ENCODE data around the gene KNSTRN. TPM values are rescaled to one million over a fixed set of nuclear protein-coding genes. Genes with fewer than 3 reads are reported as not detected.

Gene KNSTRN
- total and polyA plus RNA-seq, 8 donors: 4.0 to 16.3 (median 12.5) TPM

- TF ChIP-seq POLR2AphosphoS5 (IDR thresholded peaks at IDR 0.05) (no peak), POLR2A (IDR thresholded peaks at IDR 0.05) (no peak), CTCF (IDR thresholded peaks at IDR 0.05) (no peak), EP300 (IDR thresholded peaks at IDR 0.05) (no peak)
- no peak for DNase-seq
- Histone ChIP-seq H3K4me3 (no peak overlapping the region), H3K4me1 (peaks cover 20 to 41% (median 32%) of the 10 kb centered on the region in 4 donors), H3K36me3 (peaks cover 6 to 11% (median 9%) of the 10 kb centered on the region in 4 donors), H3K27me3 (no peaks in the 10 kb centered on the region), H3K27ac (peak overlapping the region in 1 of 5 donors; percentile 75), H3K9me3 (no peaks in the 10 kb centered on the region)
- WGBS, 5 donors: 89 to 92% (median 91%) methylated on average over 11 of the region's 11 CpGs
- intact Hi-C loops (cut with DNase I; ENCODE audit: low total_unique reads): no loop called here
These were observed 547 bp upstream of the KNSTRN start for GRCh38 chr15:40381818-40382529.

- intact Hi-C loops (cut with DNase I; ENCODE audit: low total_unique reads): no loop called here
- no peak for DNase-seq
- no peak overlapping the region for H3K27ac ChIP-seq
- TF ChIP-seq EP300 (IDR thresholded peaks at IDR 0.05) (no peak), POLR2AphosphoS5 (IDR thresholded peaks at IDR 0.05) (no peak), CTCF (IDR thresholded peaks at IDR 0.05) (no peak), POLR2A (IDR thresholded peaks at IDR 0.05) (no peak)
- no peak overlapping the region for H3K4me3 ChIP-seq
- no peaks in the 10 kb centered on the region for H3K9me3 ChIP-seq
- H3K36me3 ChIP-seq: peaks cover 8 to 56% (median 43%) of the 10 kb centered on the region in 4 donors
- H3K27me3 ChIP-seq: no peaks in the 10 kb centered on the region
- H3K4me1 ChIP-seq: peaks cover 14 to 37% (median 30%) of the 10 kb centered on the region in 4 donors
- WGBS, 5 donors: 95 to 99% (median 97%) methylated on average over 3 of the region's 3 CpGs
These were observed 4.0 kb downstream of the KNSTRN start for GRCh38 chr15:40386480-40386879.

GRCh38 chr15:40388941-40389823, 6.7 kb downstream of the KNSTRN start:
- Histone ChIP-seq H3K27ac (peak overlapping the region; percentile 43 to 75 (median 68)), H3K4me3 (no peak overlapping the region), H3K9me3 (no peaks in the 10 kb centered on the region), H3K27me3 (no peaks in the 10 kb centered on the region), H3K36me3 (peaks cover 20 to 83% (median 70%) of the 10 kb centered on the region in 4 donors), H3K4me1 (peaks cover 2 to 20% (median 11%) of the 10 kb centered on the region in 4 donors)
- TF ChIP-seq EP300 (IDR thresholded peaks at IDR 0.05) (no peak), POLR2A (IDR thresholded peaks at IDR 0.05) (no peak), CTCF (IDR thresholded peaks at IDR 0.05) (no peak), POLR2AphosphoS5 (IDR thresholded peaks at IDR 0.05) (no peak)
- DNase-seq: no peak
- intact Hi-C loops (cut with DNase I; ENCODE audit: low total_unique reads): no loop called here
- 87 to 94% (median 89%) methylated on average over 13 of the region's 13 CpGs for WGBS, 5 donors

- H3K4me3 ChIP-seq: no peak overlapping the region
- peak in 1 of 2 donors; percentile 56 for DNase-seq
- peak overlapping the region; percentile 43 to 75 (median 68) for H3K27ac ChIP-seq
- no peaks in the 10 kb centered on the region for H3K27me3 ChIP-seq
- intact Hi-C loops (cut with DNase I; ENCODE audit: low total_unique reads): no loop called here
- no peaks in the 10 kb centered on the region for H3K9me3 ChIP-seq
- H3K4me1 ChIP-seq: peaks cover 0 to 16% (median 8%) of the 10 kb centered on the region in 4 donors
- H3K36me3 ChIP-seq: peaks cover 20 to 91% (median 70%) of the 10 kb centered on the region in 4 donors
- WGBS, 5 donors: 44 to 73% (median 61%) methylated on average over 2 of the region's 2 CpGs
- peak in 2 of 3 donors; percentile 23 to 30 for TF ChIP-seq POLR2AphosphoS5 (IDR thresholded peaks at IDR 0.05)
- no peak for TF ChIP-seq EP300 (IDR thresholded peaks at IDR 0.05)
- no peak for TF ChIP-seq CTCF (IDR thresholded peaks at IDR 0.05)
These were observed 7.5 kb downstream of the KNSTRN start for GRCh38 chr15:40389824-40390595.

All from stomach (tissue), 9 donors.